Measurements from ENCODE around the gene GPR18.

GPR18 gene

DNA sequence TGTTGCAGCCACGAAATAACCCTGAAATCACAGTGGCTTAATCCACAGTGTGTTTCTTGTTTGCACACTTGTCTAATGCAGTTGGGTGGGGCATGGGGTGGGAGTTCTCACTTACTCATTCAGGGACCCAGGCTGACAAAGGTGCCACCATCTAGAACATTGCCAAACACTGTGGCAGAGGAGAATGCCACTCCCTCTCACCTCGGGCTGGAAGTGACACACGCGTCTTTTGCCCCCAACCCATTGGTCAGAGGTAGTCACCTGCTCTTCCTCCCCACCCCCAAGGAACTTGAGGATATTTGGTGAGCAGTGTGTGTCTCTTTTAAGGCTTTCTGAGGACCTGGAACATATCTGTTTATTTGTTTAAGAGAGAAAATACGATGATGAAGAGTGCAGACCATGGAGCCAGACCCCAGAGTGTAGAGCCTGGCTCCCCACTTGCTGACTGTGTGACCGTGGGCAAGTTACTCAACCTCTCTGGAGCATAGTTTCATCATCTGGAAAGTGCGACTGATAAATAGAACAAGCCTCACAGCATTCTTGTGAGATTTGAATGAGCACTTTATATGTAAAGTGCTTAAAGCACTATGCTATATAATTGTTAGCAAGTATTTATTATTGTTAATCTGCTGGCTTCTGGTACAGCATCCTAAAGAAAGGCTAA is 31.6 kb upstream of the GPR18 start:
- DNase-seq: no peak

DNA sequence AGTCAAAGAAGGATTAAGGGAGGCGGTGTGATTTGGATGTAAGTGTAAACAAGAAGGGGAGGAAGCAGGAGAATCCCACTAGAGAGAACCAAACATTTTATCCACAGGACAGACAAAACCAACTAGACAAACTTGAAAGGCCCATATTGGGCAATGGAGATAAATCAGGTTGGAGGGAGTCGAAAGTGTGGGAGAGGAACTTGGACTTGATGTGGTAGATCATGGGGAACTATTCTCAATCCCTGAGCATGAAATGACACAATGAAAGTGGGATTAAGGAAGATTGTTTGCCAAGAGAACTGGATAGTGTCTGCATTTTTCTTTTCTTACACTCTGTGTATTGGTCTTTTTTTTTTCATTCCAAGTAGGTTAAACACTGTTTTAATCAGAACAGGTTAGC is 31.1 kb upstream of the GPR18 start:
- DNase-seq: no peak

DNA sequence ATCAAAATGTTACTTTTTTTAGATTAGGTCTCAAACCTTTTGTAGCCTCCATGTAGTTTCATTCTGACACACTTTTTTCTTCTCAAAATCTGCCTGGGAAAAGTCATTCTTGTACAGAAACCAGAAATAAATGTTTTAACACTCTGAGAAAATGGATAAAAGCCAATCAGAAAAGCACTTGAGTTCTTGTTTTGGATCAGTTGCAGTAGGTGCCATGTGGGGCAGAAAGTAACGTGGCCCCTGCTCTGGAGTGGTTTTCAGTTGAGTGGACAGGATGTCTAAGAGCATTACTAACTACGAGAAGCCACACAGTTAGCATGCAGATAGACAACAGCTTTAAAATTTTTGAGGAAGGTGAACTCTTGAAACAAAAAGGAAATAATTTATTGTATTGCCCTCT is 29.9 kb upstream of the GPR18 start:
- no peak for DNase-seq

DNA sequence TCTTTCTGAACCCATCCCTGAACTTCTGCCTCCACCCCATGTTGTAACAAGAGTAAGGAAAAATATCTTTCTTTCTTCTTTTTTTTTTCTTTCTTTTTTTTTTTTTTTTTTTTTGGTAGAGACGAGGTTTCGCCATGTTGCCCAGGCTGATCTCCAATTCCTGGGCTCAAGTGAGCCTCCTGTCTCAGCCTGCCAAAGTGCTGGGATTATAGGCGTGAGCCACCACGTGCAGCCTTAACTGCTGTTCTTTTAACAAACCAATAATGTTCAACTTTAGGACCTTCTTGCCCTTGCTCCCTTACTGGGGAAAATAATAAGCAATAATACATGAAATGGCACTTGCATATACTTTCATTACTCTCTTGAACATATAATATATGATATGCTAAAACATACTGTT is 29.4 kb upstream of the GPR18 start:
- no peak for DNase-seq

DNA sequence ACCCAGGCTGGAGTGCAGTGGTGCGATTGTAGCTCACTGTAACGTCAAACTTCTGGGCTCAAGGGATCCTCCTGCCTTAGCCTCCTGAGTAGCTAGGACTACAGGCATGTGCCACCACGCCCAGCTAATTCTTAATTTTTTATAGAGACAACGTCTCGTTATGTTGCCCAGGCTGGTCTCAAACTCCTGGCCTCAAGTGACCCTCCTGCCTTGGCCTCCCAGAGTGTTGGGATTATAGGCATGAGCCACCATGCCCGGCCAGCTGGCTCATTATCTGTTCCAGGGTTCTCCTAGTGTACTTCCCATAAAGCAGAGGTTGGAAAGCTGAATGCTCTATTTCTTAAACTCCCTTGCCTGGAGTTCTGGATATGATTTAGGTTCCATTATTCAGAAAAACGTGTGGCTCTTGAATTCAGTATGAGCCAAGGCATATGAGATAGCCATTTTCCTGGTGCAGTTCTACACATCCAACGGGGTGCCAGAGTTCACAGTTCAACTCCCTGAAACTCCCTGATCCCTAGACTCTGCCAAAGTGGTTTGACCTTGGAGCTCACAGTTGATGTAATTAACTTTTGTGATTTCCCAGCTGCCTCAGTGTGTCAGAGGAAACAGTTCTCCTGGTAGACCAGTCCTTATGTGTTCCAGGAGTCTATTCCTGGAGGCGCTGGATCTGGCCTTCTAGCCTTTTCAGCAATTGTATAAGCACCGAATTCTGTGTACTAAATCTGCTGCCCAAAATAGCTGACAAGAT is 27.4 kb upstream of the GPR18 start:
- no peak for DNase-seq

DNA sequence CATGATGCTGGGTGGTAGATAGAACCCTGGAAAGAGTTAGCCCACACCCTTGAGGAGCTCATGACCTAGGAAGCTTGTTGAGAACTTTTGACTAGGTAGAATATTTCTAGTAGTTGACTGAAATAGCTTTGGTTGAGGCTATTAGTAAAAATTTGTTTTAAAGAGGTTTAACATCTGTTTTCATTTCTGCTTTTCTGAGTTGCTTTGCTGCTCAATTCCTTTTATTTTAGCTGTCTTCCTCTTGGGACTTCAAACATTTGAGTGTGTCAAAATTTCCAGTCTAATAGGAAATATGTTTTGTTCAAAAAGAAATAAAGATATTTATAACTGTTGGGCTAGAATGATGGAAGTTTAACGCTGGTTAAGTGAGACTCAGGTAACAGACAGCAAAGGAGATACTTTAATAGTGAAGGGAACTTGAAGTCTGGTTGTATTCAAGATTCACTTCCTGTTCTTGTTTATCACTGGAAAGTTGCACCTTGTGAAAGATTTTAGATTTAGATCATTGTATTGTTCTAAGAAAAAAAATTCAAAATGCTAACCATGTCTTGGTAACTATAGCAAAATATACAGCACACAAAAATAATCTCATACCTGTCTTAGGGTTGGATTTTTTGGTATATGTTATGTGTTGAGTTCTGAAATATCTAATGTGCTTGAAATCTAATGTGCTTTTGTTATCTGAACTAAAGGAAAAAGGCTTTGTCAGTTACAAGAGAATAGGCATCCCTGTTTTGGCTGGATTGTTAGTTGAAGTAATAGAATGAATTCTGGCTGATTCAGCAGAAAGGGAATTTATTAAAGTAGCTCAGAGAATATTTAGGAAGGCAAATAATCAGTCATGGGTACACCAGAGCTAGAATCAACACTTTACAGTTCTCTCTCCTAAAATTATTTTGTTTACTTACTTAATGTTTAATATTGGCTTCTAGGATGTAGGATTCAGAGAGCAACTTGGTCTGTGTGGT is 24.4 kb upstream of the GPR18 start:
- peak in 1 of 3 experiments; percentile 67 for DNase-seq

DNA sequence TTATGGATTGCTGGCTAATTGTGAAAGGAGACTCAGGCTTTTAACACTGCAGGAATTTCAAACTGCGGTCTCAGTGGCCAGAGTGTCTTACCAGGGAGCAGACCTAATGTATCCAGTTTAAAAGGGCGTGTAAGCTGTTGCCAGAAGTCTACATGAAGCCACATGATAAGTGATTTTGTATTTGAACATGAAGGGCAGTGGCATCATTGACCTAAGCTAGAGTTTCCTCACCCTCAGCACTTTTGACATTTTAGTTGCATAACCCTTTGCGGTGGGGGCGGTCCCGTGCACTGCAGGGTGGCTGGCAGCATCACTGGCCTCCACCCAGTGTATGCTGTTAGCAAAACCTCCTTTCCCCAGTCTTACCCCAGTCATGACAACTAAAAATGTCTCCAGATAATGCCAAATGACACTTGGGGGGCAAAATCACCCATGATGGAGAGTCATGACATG is 23.7 kb upstream of the GPR18 start:
- DNase-seq: no peak

DNA sequence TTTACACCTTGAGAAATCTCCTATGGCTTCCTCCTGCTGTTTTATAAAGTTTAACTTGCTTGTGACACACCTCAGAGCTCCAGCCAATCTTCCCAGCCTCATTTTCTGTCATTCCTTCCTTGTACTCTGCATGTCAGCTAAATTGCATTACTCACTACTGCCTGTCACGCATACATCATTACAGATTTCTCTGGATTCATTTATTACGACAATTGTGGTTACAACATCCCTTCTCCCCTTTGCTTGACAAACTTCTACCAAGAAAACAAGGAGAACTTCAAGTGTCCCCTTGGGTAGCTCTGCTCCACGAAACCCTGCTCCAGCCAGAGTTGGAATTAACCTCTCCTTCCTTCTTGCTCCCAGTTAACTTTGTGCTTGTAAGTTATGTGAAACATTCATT is 22.0 kb upstream of the GPR18 start:
- no peak for DNase-seq

DNA sequence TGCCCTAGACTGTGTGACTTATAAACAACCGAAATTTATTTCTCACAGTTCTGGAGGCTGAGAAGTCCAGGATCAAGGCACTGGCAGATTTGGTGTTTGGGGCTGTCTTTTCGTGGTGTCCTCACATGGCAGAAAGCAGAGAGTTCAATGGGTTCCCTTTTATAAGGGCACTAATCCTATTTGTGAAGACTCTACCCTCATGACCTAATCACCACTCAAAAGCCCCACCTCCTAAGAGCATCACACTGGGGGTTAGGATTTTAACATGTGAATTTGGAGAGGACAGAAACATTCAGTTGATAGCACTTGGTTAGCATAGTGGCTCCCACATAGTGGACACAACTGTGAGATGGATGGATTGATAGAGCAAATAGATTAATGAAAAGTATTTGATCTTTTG is 21.5 kb upstream of the GPR18 start:
- no peak for DNase-seq

DNA sequence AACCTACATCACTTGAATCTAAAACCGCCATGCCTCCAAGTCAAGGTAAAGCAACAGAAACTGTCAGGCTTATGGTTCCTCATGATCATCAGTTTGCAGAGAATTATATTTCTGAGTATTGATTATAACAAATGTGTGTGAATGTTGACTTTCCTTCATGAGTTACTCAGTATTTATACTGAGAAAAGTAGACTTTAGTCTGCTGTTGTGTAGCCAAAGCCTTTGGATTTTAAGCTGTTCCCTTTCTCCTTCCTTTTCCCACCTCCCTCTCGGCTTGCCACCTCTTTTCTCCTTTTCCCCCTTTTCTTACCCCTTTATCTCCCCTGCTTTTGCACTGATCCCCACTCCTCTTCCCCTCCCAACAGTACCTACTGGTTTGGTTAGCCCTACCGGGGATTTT is 20.7 kb upstream of the GPR18 start:
- DNase-seq: no peak

DNA sequence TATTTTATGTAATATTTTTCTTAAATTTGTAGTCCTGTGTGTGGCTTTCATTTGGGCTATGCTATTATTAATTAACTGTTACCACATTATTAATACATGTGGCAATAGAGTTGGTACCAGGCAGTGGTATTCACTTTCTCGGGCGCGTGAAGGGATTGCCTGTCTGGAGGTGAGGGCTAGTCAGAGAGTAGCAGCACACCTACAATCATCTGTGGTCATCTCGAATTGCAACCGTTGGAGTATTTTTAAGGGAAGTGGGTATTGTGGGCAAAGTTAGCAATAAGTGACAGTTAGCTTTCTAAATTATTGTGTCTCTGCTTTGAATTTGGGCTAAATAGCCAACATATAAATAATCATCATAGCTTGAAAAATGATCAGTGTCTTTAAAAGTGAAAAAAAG is 20.0 kb upstream of the GPR18 start:
- no peak for DNase-seq

DNA sequence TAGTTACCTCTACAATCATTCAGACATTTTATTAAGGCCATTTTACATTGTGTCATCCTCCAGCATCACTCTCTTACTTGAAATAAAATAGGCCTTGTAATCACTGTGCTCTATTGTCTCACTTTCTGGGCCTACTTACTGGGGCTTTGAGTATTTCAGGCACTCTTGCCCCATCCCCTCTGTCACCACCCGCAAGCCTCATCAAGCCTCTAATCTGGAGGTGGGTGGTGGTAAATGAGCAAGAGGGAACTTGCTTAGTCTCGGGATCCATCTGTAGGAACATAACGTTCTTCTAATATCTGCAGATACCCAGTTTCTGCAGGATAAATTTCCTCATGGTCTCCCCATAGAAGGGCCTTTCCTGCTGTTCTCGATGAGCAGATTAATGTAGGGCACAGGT is 19.4 kb upstream of the GPR18 start:
- DNase-seq: no peak

DNA sequence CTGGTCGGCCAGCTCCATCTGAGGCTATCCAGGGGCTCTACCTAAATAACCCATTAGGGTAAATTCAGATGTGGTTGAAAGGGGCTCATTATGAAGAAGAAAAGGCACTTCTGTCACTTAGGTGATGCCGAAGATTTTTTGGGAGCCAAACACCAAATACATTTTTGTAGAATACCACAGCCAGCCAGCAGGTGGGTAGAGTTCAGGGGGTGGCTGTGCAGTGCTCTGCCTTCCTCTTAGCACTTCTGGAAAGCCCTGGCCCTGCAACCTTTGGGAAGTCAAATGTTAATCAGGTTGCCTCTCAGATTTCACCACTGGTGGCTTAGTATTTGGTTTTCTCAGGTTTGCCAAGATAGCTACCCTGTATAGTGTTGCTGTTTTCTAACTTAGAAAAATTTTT is 18.5 kb upstream of the GPR18 start:
- DNase-seq: no peak

DNA sequence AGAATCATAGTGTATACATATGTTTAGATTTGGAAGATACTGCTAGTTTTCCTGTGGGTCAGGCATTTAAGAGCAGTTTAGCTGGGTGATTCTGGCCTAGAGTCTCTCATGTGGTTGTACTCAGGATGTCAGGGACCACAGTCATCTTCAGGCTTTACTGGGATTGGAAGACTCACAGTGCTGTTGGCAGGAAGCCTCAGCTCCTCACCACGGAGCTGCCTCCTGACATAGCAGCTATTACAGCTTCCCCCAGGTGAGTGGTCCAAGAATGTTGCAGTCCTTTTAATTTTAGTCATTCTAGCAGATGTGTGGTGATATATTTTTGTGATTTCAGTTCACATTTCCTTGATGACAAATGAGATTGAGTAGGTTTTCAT is 16.9 kb upstream of the GPR18 start:
- DNase-seq: no peak

DNA sequence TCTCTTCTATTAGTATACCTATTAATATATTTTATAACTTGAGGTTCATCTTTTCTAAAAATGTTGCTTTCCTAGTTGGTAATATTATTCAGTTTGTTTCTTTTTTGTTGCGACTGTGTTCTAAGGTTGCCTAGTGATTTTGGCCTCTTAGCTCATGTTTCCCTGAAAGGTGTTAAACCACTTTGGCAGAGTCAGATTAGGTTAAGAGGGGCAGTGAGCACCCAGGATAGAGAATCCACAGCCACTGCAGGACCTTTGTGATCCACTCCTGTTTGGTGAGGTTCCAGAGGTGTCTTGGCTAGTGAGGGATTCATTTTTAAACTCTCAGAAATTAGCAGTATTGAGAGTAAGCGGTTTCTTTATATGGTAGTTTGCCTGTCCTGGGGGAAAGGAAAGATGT is 14.9 kb upstream of the GPR18 start:
- DNase-seq: no peak

DNA sequence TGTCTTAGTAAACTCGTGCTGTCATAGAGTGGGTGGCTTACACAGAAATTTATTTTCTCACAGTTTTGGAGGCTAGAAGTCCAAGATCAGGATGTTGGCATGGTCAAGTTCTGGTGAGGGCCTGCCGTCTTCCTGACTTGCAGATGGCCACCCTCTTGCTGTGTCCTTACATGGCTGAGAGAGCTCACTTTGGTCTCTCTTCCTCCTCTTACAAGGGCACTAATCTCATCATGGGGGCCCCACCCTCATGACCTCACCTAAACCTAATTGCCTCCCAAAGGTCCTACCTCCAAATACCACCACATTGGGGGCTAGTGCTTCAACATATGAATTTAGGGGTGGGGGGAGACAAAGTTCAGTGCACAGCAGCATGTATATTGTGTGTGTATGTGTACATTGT is 14.3 kb upstream of the GPR18 start:
- DNase-seq: no peak

DNA sequence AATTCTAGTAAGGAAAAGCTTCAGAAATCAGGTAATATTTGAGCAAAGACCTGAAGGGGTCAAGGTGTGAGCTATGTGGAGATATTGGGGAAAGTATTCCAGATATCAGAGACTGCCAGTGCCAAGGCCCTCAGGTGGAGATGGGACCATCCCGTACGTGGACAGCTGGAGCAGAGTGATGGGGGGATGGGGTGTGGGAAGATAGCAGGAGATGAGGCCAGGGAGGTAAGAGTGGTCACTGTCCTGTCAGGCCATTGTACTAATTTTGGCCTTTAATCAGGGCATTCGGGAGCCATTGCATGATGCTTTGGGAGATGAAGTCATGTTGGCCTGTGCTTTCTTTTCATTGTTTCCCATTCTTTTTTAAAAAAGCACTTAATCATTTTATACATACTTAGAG is 13.1 kb upstream of the GPR18 start:
- DNase-seq: no peak

DNA sequence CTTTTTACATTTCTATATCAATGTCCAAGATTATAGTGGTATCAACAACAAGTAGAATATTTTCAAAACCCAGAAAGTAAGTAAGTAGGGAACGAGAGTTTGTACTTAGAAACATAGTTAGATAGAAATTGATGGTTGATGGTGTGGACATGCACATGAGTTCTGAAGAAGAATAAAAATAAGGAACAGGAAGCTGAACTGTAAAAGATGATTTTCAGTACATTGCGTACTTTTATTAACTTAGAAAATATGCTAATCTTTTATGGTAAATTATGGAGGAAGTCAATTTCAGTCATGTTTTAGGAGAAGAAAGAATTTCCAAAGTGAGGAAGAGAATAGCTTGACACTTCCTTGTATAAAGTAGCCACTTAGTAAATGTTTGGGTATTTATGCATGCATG is 12.3 kb upstream of the GPR18 start:
- DNase-seq: no peak

DNA sequence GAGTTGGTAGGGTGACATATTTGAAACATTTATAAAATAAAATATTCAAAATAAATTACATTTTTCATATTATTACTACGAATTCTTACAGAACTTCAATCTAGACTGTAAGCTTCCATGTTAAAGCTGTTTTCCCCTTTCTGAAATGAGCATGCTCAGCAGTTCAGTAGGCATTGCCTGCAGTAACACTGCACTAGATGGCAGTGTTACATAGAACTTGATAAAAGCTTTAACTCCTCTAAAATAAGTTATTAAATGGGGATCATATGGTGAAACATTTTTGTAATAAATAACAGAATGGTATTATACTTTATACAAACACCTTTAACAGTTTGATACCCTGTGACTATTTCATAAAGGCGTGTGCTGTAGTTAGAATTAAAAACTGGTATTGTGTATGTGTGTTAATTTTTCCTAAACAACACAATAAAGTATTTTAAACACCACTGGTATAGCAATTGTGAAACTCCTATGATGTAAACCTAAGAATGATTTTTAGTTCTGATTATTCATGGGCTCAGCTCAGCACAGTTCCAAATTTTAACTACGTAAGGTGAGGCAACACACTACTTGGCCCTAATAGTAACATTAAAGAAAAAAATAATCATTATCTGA is 11.6 kb upstream of the GPR18 start:
- peak; percentile 19 to 67 (median 44) for DNase-seq

DNA sequence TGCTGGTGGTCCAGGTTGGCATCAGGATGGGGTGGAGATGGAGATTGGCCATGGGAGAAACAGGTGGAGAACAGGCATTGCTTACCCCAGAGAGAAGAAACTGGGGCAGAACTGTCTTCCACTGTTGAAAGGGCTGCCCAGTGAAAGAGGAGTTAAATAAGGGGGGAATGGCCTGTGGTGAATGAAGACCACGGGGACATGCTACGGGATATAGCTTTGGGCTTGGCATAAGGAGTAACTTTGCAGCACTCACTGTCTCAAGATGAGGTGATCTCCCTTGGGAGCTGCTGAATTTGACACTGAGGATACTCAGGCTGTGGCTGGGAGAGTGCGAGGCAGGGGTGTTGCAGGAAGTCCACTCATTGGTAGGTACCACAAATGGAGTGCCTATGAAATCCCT is 10.6 kb upstream of the GPR18 start:
- DNase-seq: no peak

DNA sequence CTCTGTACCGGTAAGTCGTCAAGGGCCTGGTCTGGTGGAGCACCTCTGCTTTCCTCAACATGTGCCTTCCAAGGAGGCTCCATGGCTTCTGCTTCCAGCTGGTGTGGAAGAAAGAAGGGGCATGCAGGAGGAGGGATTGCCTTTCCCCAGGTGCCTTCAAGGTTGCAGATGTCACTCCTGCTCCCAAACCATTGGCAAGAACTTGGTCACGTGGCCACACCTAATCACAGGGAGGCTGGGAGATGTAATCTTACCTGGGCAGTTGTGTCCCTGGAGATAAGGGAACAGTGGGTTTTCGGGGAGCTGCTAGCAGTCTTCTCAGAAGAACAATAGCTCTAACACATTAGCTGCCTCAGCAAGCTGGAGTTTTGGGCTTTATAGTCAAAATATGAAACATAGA is 9.7 kb upstream of the GPR18 start:
- no peak for DNase-seq

DNA sequence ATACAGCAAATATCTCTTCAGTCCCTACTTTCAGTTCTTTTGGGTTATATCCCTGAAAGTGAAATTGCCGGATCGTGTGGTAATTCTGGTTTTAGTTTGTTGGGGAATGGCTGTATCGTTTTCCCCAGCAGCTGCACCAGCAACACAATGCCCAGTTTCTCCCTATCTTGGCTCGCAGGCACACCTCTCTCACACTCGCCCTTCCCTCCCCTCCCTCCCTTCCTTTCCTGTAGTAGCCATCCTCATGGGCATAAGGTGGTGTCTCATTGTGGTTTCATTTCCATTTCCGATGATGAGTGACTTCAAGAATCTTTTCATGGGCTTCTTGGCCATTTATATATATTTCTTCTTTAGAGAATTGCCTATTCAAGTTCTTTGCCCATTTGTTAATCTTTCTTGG is 8.6 kb upstream of the GPR18 start:
- DNase-seq: no peak

DNA sequence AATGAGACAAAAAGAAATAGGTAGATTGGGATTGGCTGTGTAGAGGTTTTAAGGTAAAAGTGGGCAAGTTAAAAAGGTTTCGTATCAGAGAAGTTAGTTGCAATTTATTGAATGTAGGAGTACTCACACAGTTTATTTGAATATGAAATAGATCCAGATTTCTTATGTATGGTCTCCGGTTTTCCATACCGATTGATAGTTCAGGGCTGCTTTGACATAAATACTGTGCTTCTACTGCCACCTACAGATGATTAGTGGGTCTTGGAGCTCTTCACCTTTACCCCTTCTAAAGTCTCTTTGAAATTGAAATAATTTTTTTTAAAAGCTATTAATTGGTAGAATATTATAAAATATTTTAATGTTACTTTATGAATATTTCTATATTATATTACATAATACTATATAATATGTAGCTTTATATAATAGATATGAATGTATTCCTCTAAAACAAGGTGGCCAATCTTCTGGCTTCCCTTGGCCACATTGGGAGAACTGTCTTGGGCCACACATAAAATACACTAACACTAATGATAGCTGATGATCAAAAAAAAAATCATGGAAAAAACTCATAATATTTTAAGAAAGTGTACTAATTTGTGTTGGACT is 7.7 kb upstream of the GPR18 start:
- DNase-seq: peak; percentile 40 to 78 (median 71)

Measured in NCI-H1417 (cell line).